Adrenal gland (tissue), 12 donors: ENCODE results near the gene TCEAL6. TPM values are rescaled to one million over a fixed set of nuclear protein-coding genes. Genes with fewer than 3 reads are reported as not detected.
A peak's percentile ranks its signal among the peaks of the same experiment; 100 is the strongest.
"Not testable (repeated sequence)": the region's sequence is repeated elsewhere in the genome, so short reads cannot be mapped to it uniquely, and the experiment has no call there.

ENCODE experiments used
- DNase-seq, 7 donors: peaks; one replicate each; pipeline ENCODE4 v3.0.0-alpha.2; 2019 to 2020
- H3K27ac ChIP-seq, 5 donors: fragments of 200-600 bp; sonication (generic) in 4 of 5; 1 replicate in 3 of 5; 2 replicates in 2 of 5; pipeline versions ENCODE4 v1.5.1 to v1.8.0; 2016 to 2020; ENCODE audit warnings: mild to moderate bottlenecking in 1 of 5
- H3K27me3 ChIP-seq: fragments of 200-600 bp; 2 replicates; pipeline ENCODE4 v1.8.0; 2021
- H3K36me3 ChIP-seq, 2 donors: fragments of 200-600 bp; replicated peaks in 1 of 2; 1 replicate in 1 of 2; 2 replicates in 1 of 2; pipeline versions ENCODE4 v1.5.1 to v1.8.0; 2018 to 2022
- H3K4me1 ChIP-seq, 2 donors: fragments of 200-600 bp; replicated peaks in 1 of 2; 1 replicate in 1 of 2; 2 replicates in 1 of 2; pipeline versions ENCODE4 v1.5.1 to v1.8.0; 2018 to 2021
- H3K4me3 ChIP-seq, 4 donors: fragments of 200-600 bp; sonication (generic) in 3 of 4; one replicate each; pipeline ENCODE4 v1.5.1; 2016 to 2018
- H3K9me3 ChIP-seq, 3 donors: fragments of 200-600 bp; sonication (generic) in 1 of 3; replicated peaks in 1 of 3; 1 replicate in 2 of 3; 2 replicates in 1 of 3; pipeline versions ENCODE4 v1.5.1 to v1.8.0; 2016 to 2021
- CTCF ChIP-seq, 6 experiments: fragments of 450-650 bp in 4 of 6; fragments of 200-600 bp in 2 of 6; sonication (generic) in 1 of 6; IDR thresholded peaks; 1 replicate in 5 of 6; 2 replicates in 1 of 6; pipeline versions ENCODE4 v1.5.1 to v1.8.0; 2016 to 2021; ENCODE audit warnings: antibody characterized with exemption in 6 of 6, mild to moderate bottlenecking in 2 of 6, moderate library complexity in 1 of 6
- POLR2A ChIP-seq, 2 donors: fragments of 450-650 bp; IDR thresholded peaks; one replicate each; pipeline ENCODE4 v1.6.1; 2017; ENCODE audit warnings: antibody characterized with exemption in 2 of 2, mild to moderate bottlenecking in 2 of 2, moderate library complexity in 1 of 2
- WGBS, 4 donors: extraction: QIAGEN DNeasy Blood & Tissue Kit in 2 of 4; methylation state at CpG; one replicate each; pipeline versions ENCODE4 v1.1.5 to v1.1.7; 2013 to 2017; 5-methylcytosine and 5-hydroxymethylcytosine counted together
- intact Hi-C, 2 donors: fragments of 100-400 bp; cut with DNase I; formaldehyde crosslinking; loops; one replicate each; pipeline versions ENCODE4 v1.14.1 to v1.15.0; 2022 to 2023
- polyA plus RNA-seq, 3 donors: library from polyadenylated mRNA; stranded (reverse); fragments of 200-250 nt in 2 of 3; fragments of 350-450 nt in 1 of 3; fragmentation: Illumina TruSeq in 1 of 3; extraction: RNeasy Lipid Tissue Mini Kit (QIAGEN cat#74804) in 1 of 3; gene quantifications; one replicate each; pipeline ENCODE4 v1.2.3, GENCODE V29; 2013 to 2014
- total RNA-seq, 9 donors: library from RNA; depleted of rRNA in 4 of 9; stranded (reverse); fragments of >200 nt in 4 of 9; fragments of 120-200 nt in 1 of 9; fragmentation: NEBNext Ultra II Directional in 1 of 9; extraction: Animal tissue kit (Norgen Biotek cat#: 25700) in 1 of 9; gene quantifications; one replicate each; pipeline versions ENCODE4 v1.1.0 to v1.2.4, GENCODE V29; 2013 to 2023
- donor health status: healthy with polysubstance abuse.
- donor health status: Bipolar disorder and iron deficiency.
- donor health status: DM: yes; HTN: yes; CAD: no.
- donor health status: DM: no; HTN: no; CAD: no.
- donor health status: DM: no; HTN: no; CAD: no.
- donor health status: DM: yes; HTN: yes; CAD: no.

The TCEAL6 gene
- total and polyA plus RNA-seq, 12 donors, result 0.11 to 14.4 (median 3.7) TPM; not detected in 5

GRCh38 chrX:102126863-102127262, 15.4 kb downstream of the TCEAL6 start:
- TF ChIP-seq CTCF (IDR thresholded peaks at IDR 0.05) (no peak), POLR2A (IDR thresholded peaks at IDR 0.05) (no peak)
- H3K27me3 ChIP-seq, result peaks cover 29% of the 10 kb centered on the region
- no peak overlapping the region for H3K27ac ChIP-seq
- no peak for DNase-seq
- H3K4me3 ChIP-seq, result no peak overlapping the region
- WGBS, 4 donors, result 51 to 65% (median 54%) methylated on average over 8 of the region's 8 CpGs
- no peaks in the 10 kb centered on the region for H3K9me3 ChIP-seq
- H3K36me3 ChIP-seq, result no peaks in the 10 kb centered on the region
- intact Hi-C loops, result no loop called here
- no peaks in the 10 kb centered on the region for H3K4me1 ChIP-seq

GRCh38 chrX:102126080-102126818, 16.0 kb downstream of the TCEAL6 start:
- Histone ChIP-seq H3K27ac (peak overlapping the region in 1 of 5 donors; percentile 52), H3K27me3 (peaks cover 23% of the 10 kb centered on the region)
- intact Hi-C loops, H3K9me3 ChIP-seq, DNase-seq, H3K4me3 ChIP-seq, H3K36me3 ChIP-seq, H3K4me1 ChIP-seq: not testable (repeated sequence)
- 15 to 50% (median 42%) methylated on average over 4 to 21 of the region's 21 CpGs for whole genome bisulfite sequencing, 4 donors

GRCh38 chrX:102125436-102125835, 16.8 kb downstream of the TCEAL6 start, which contains the start of gene TCEAL2:
Gene TCEAL2 (plus strand): TSS chrX:102125679. CDS start chrX:102126831, 1,152 bp downstream.
- Histone ChIP-seq H3K27ac (peak within 1 kb of the TSS in 1 of 5 donors; percentile 52), H3K27me3 (peaks cover 18% of the 10 kb centered on the region)
- intact Hi-C loops, H3K9me3 ChIP-seq, H3K4me1 ChIP-seq, H3K4me3 ChIP-seq, H3K36me3 ChIP-seq: not testable (repeated sequence)
- 0 to 39% (median 17%) methylated on average over 3 to 31 of the region's 38 CpGs for WGBS, 4 donors
- peak in 3 of 7 donors; percentile 1 to 68 (median 21) for DNase-seq

- DNase-seq, H3K4me1 ChIP-seq, H3K36me3 ChIP-seq, intact Hi-C loops, H3K9me3 ChIP-seq, H3K4me3 ChIP-seq, H3K27ac ChIP-seq: not testable (repeated sequence)
- 7 to 31% (median 18%) methylated on average over 4 to 9 of the region's 10 CpGs for WGBS, 4 donors
- peaks cover 13% of the 10 kb centered on the region for H3K27me3 ChIP-seq
Measured at GRCh38 chrX:102125014-102125413, 17.3 kb downstream of the TCEAL6 start.

- H3K4me3 ChIP-seq, result no peak overlapping the region
- H3K4me1 ChIP-seq, result no peaks in the 10 kb centered on the region
- H3K27ac ChIP-seq, result no peak overlapping the region
- DNase-seq, result no peak
- TF ChIP-seq POLR2A (IDR thresholded peaks at IDR 0.05) (no peak), CTCF (IDR thresholded peaks at IDR 0.05) (no peak)
- H3K27me3 ChIP-seq, result peaks cover 22% of the 10 kb centered on the region
- no peaks in the 10 kb centered on the region for H3K9me3 ChIP-seq
- WGBS, 4 donors, result 65 to 66% methylated on average over 2 of the region's 2 CpGs; no CpG with 5 or more reads in 2 of the 4 donors
- no peaks in the 10 kb centered on the region for H3K36me3 ChIP-seq
- intact Hi-C loops, result no loop called here
Measured at GRCh38 chrX:102115748-102116147, 26.5 kb downstream of the TCEAL6 start.

GRCh38 chrX:102113367-102113766, 28.9 kb downstream of the TCEAL6 start:
- H3K27me3 ChIP-seq, result peaks cover 22% of the 10 kb centered on the region
- intact Hi-C loops, result no loop called here
- H3K4me1 ChIP-seq, result no peaks in the 10 kb centered on the region
- 50 to 71% (median 65%) methylated on average over 3 to 4 of the region's 4 CpGs for WGBS, 4 donors
- no peak overlapping the region for H3K27ac ChIP-seq
- H3K36me3 ChIP-seq, result no peaks in the 10 kb centered on the region
- H3K4me3 ChIP-seq, result no peak overlapping the region
- TF ChIP-seq CTCF (IDR thresholded peaks at IDR 0.05), result no peak
- no peak for TF ChIP-seq POLR2A (IDR thresholded peaks at IDR 0.05)
- DNase-seq, result no peak
- no peaks in the 10 kb centered on the region for H3K9me3 ChIP-seq
